A549 (cell line): ENCODE data around the gene BCL6B.

ENCODE experiments used
- CHD4 ChIP-seq: fragments of 200-600 bp; sonication (generic); IDR thresholded peaks from 2 replicates; pipeline ENCODE4 v1.6.1; 2016; ENCODE audit warnings: antibody characterized with exemption, mild to moderate bottlenecking, borderline replicate concordance
- CTCF ChIP-seq: fragments of >200 bp; sonication (Bioruptor Twin); formaldehyde crosslinking; IDR thresholded peaks from 3 replicates; pipeline ENCODE4 v1.5.1; 2016
- MAX ChIP-seq: IDR thresholded peaks from 2 replicates; pipeline ENCODE4 v1.6.1; 2012
- MAZ ChIP-seq: fragments of 150-350 bp; IDR thresholded peaks from 2 replicates; pipeline ENCODE4 v1.6.1; 2014; ENCODE audit warnings: antibody characterized with exemption, low read depth, low read length, borderline replicate concordance
- NFE2L2 ChIP-seq: fragments of 150-350 bp; conservative IDR thresholded peaks from 2 replicates; pipeline ENCODE4 v1.6.1; 2014; ENCODE audit warnings: low read length
- PHF8 ChIP-seq: fragments of 200-600 bp; sonication (generic); IDR thresholded peaks from 2 replicates; pipeline ENCODE4 v1.6.1; 2016; ENCODE audit warnings: low read depth, mild to moderate bottlenecking, antibody characterized with exemption, moderate library complexity, borderline replicate concordance
- RAD21 ChIP-seq, 2 experiments: fragments of >200 bp in 1 of 2; sonication (Bioruptor Twin) in 1 of 2; formaldehyde crosslinking in 1 of 2; IDR thresholded peaks in 1 of 2; conservative IDR thresholded peaks in 1 of 2; 2 replicates in 1 of 2; 3 replicates in 1 of 2; pipeline ENCODE4 v1.6.1; 2012 to 2018; ENCODE audit warnings: inconsistent platforms in 1 of 2
- USF2 ChIP-seq: fragments of 450-650 bp; IDR thresholded peaks from 2 replicates; pipeline ENCODE4 v1.6.1; 2014; ENCODE audit warnings: antibody characterized with exemption

GRCh38 chr17:7043497-7044198 is 20.8 kb downstream of the BCL6B start, which contains the start of gene SLC16A11:
- TF ChIP-seq CTCF: no peak
- no peak for TF ChIP-seq RAD21 (conservative IDR thresholded peaks at IDR 0.05 in 1 of 2, IDR thresholded peaks at IDR 0.05 in 1 of 2)
- TF ChIP-seq NFE2L2: no peak
- no peak for TF ChIP-seq MAX
- TF ChIP-seq PHF8: no peak
- no peak for TF ChIP-seq MAZ
- no peak for TF ChIP-seq CHD4
- TF ChIP-seq USF2: no peak
